Ovary (tissue), 3 donors: ENCODE data around the gene INTS7.

Source experiments
- CTCF ChIP-seq, 3 donors: fragments of 450-650 bp in 2 of 3; fragments of 200-600 bp in 1 of 3; IDR thresholded peaks; one replicate each; pipeline versions ENCODE4 v1.5.1 to v1.8.0; 2016 to 2022; ENCODE audit warnings: antibody characterized with exemption in 3 of 3, mild to moderate bottlenecking in 1 of 3
- POLR2A ChIP-seq: fragments of 450-650 bp; IDR thresholded peaks from one replicate; pipeline ENCODE4 v1.6.1; 2017; ENCODE audit warnings: antibody characterized with exemption, mild to moderate bottlenecking, moderate library complexity
- donor health status: DM: no; HTN: no; CAD: no.

GRCh38 chr1:211908951-211909350 lies 126.4 kb downstream of the INTS7 start:
- no peak for TF ChIP-seq CTCF (IDR thresholded peaks at IDR 0.05)
- no peak for TF ChIP-seq POLR2A
